Measurements from ENCODE around the gene COA7. TPM values are rescaled to one million over a fixed set of nuclear protein-coding genes. Genes with fewer than 3 reads are reported as not detected.

Gene COA7
- total RNA-seq, 1 experiment from 2014 or later: 20.7 TPM

DNA sequence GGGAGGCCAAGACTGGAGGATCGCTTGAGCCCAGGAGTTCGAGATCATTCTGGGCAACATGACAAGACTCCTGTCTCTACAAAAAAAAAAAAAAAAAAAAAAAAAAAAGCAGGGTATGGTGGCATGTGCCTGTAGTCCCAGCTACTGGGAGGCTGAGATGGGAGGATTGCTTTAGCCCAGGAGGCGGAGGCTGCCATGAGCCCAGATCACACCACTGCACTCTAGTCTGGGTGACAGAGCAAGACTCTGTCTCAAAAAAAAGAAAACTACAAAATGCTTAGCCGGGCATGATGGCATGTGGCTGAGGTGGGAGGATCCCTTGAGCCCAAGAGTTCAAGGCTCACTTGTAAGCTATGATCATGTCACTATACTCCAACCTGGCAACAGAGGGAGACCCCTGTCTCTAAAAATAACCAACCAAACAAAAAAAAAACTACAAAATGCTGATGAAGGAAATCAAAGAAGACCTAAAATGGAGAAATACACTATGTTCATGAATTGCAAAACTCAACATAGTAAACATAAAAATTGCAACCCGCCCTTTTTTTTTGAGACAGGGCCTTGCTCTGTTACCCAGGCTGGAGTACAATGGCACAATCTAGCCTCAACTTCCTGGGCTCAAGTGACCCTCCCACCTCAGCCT, 44.8 kb downstream of the COA7 start:
- Histone ChIP-seq H3K36me3 (ENCODE audit: low read depth) (no peaks in the 10 kb centered on the region), H3K4me1 (replicated peaks; ENCODE audit: insufficient read depth) (peaks cover 2% of the 10 kb centered on the region), H3K79me2 (ENCODE audit: low read depth) (no peaks in the 10 kb centered on the region), H4K20me1 (ENCODE audit: insufficient read depth) (no peaks in the 10 kb centered on the region), H3K9me2 (ENCODE audit: insufficient read depth) (no peaks in the 10 kb centered on the region), H2AFZ (no peak overlapping the region), H3F3A (ENCODE audit: insufficient read depth, low read depth) (peaks cover 5% of the 10 kb centered on the region; the same call in 1 of the 2 replicates), H3K4me3 (no peak overlapping the region), H3K27me3 (ENCODE audit: insufficient read depth, low read depth) (no peaks in the 10 kb centered on the region), H3K9me3 (ENCODE audit: insufficient read depth, low read depth) (no peaks in the 10 kb centered on the region), H3K4me2 (no peak overlapping the region), H3K27ac (no peak overlapping the region)
- intact Hi-C loops (cut with micrococcal nuclease; ENCODE audit: unreplicated experiment): no loop called here
- ChIA-PET POLR2A (ENCODE audit: unreplicated experiment) (interaction anchor here (0.7 kb wide), 1 partner anchor 1275 kb away, joined by 12 read pairs; no protein-coding TSS in a partner anchor), CTCF (no interaction called here)
- DNase-seq: no peak
- TF ChIP-seq EZH2 (IDR thresholded peaks at IDR 0.05; ENCODE audit: low read depth): no peak
- TF ChIP-seq, protein P1, sequence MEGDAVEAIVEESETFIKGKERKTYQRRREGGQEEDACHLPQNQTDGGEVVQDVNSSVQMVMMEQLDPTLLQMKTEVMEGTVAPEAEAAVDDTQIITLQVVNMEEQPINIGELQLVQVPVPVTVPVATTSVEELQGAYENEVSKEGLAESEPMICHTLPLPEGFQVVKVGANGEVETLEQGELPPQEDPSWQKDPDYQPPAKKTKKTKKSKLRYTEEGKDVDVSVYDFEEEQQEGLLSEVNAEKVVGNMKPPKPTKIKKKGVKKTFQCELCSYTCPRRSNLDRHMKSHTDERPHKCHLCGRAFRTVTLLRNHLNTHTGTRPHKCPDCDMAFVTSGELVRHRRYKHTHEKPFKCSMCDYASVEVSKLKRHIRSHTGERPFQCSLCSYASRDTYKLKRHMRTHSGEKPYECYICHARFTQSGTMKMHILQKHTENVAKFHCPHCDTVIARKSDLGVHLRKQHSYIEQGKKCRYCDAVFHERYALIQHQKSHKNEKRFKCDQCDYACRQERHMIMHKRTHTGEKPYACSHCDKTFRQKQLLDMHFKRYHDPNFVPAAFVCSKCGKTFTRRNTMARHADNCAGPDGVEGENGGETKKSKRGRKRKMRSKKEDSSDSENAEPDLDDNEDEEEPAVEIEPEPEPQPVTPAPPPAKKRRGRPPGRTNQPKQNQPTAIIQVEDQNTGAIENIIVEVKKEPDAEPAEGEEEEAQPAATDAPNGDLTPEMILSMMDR (conservative IDR thresholded peaks at IDR 0.05): no peak
- BruUV-seq (replicated peaks): no TSS peak

- no peaks in the 10 kb centered on the region for H3K9me3 ChIP-seq (ENCODE audit: insufficient read depth, low read depth)
- no peak for DNase-seq
- intact Hi-C loops (cut with micrococcal nuclease; ENCODE audit: unreplicated experiment): no loop called here
- ChIA-PET POLR2A (ENCODE audit: unreplicated experiment) (no interaction called here), CTCF (interaction anchor here (0.6 kb wide), 1 partner anchor 17 kb away, joined by 9 read pairs; no protein-coding TSS in a partner anchor)
- H3K36me3 ChIP-seq (ENCODE audit: low read depth): no peaks in the 10 kb centered on the region
- no peak overlapping the region for H3K4me2 ChIP-seq
- H3K27ac ChIP-seq: no peak overlapping the region
- H3K79me2 ChIP-seq (ENCODE audit: low read depth): no peaks in the 10 kb centered on the region
- TF ChIP-seq EZH2 (IDR thresholded peaks at IDR 0.05; ENCODE audit: low read depth): no peak
- TF ChIP-seq, protein P1 (conservative IDR thresholded peaks at IDR 0.05): no peak
- no peaks in the 10 kb centered on the region for H3K4me1 ChIP-seq (replicated peaks; ENCODE audit: insufficient read depth)
- no peaks in the 10 kb centered on the region for H3K9me2 ChIP-seq (ENCODE audit: insufficient read depth)
- no peaks in the 10 kb centered on the region for H3F3A ChIP-seq (ENCODE audit: insufficient read depth, low read depth)
- no peaks in the 10 kb centered on the region for H4K20me1 ChIP-seq (ENCODE audit: insufficient read depth)
- BruUV-seq (replicated peaks): no TSS peak
- H3K27me3 ChIP-seq (ENCODE audit: insufficient read depth, low read depth): no peaks in the 10 kb centered on the region
- no peak overlapping the region; the same call in 1 of the 2 replicates for H2AFZ ChIP-seq
- no peak overlapping the region for H3K4me3 ChIP-seq
Measured at GRCh38 chr1:52651904-52652303, 46.2 kb downstream of the COA7 start.

DNA sequence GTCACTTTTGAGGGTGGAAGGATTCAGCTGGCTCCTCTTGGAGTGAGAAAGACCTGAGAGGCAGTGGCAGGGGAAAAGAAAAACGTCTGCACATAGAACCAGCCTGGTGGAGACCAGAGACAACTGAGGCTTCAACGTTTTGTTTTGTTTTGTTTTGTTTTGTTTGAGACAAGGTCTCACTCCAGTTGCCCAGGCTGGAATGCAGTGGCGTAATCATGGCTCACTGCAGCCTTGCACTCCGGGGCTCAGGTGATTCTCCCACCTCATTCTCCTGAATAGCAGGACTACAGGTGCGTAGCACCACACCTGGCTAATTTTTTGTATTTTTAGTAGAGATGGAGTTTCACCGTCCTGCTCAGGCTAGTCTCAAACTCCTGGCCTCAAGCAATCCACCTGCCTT, 52.9 kb downstream of the COA7 start:
- H4K20me1 ChIP-seq (ENCODE audit: insufficient read depth): no peaks in the 10 kb centered on the region
- H3K4me2 ChIP-seq: no peak overlapping the region
- H3K4me1 ChIP-seq (replicated peaks; ENCODE audit: insufficient read depth): no peaks in the 10 kb centered on the region
- POLR2A ChIA-PET (ENCODE audit: unreplicated experiment): no interaction called here
- CTCF ChIA-PET: no interaction called here
- H3K27ac ChIP-seq: no peak overlapping the region
- no peak for TF ChIP-seq EZH2 (IDR thresholded peaks at IDR 0.05; ENCODE audit: low read depth)
- TF ChIP-seq, protein P1 (conservative IDR thresholded peaks at IDR 0.05): no peak
- H3K79me2 ChIP-seq (ENCODE audit: low read depth): no peaks in the 10 kb centered on the region
- H3K27me3 ChIP-seq (ENCODE audit: insufficient read depth, low read depth): no peaks in the 10 kb centered on the region
- no peaks in the 10 kb centered on the region for H3K9me2 ChIP-seq (ENCODE audit: insufficient read depth)
- no peak for DNase-seq
- no peaks in the 10 kb centered on the region for H3F3A ChIP-seq (ENCODE audit: insufficient read depth, low read depth)
- intact Hi-C loops (cut with micrococcal nuclease; ENCODE audit: unreplicated experiment): no loop called here
- no peak overlapping the region for H2AFZ ChIP-seq
- H3K4me3 ChIP-seq: no peak overlapping the region
- no TSS peak for BruUV-seq (replicated peaks)
- H3K36me3 ChIP-seq (ENCODE audit: low read depth): no peaks in the 10 kb centered on the region
- H3K9me3 ChIP-seq (ENCODE audit: insufficient read depth, low read depth): no peaks in the 10 kb centered on the region
